IMR-90 (cell line): ENCODE measurements around the gene NDUFA13. TPM values are rescaled to one million over a fixed set of nuclear protein-coding genes. Genes with fewer than 3 reads are reported as not detected.

Experiments used
- ATAC-seq: fragments of 200-7000 bp; cut with Tn5 transposase; 2 replicates; pipeline ENCODE4 v1.9.1; 2020; ENCODE audit warnings: low read depth, mild to moderate bottlenecking, moderate library complexity
- BruUV-seq: library from RNA; stranded (reverse); fragments of 400-500 nt; replicated peaks from 2 replicates; lab custom pipeline; 2021; lab: Mats Ljungman, UMichigan
- CTCF ChIA-PET: fragments of 300-600 bp; formaldehyde crosslinking; extraction: SDS; loops from one replicate; lab custom pipeline; 2021; ENCODE audit warnings: antibody characterized with exemption; lab: Yijun Ruan, JAX
- POLR2A ChIA-PET: fragments of 300-600 bp; sonication (Branson Sonifier 250); formaldehyde crosslinking; loops from one replicate; lab custom pipeline; 2022; ENCODE audit warnings: antibody characterized with exemption; ENCODE audit not compliant: unreplicated experiment; lab: Charles Lee
- DNase-seq: peaks from one replicate; pipeline ENCODE4 v3.0.0; 2013
- H2AFZ ChIP-seq: replicated peaks from 2 replicates; pipeline ENCODE3; 2013; ENCODE audit warnings: low read length, mild to moderate bottlenecking; ENCODE audit not compliant: poor library complexity
- H2AK5ac ChIP-seq: 2 replicates; pipeline ENCODE4 v1.6.1; 2013; ENCODE audit warnings: low read depth, low read length, inconsistent platforms
- H2AK9ac ChIP-seq: replicated peaks from 2 replicates; pipeline ENCODE3; 2013; ENCODE audit warnings: mild to moderate bottlenecking, low read depth, low read length, moderate library complexity; ENCODE audit not compliant: poor library complexity
- H2BK120ac ChIP-seq: 2 replicates; pipeline ENCODE4 v1.6.1; 2013; ENCODE audit warnings: low read depth, low read length, inconsistent platforms
- H2BK15ac ChIP-seq: 3 replicates; pipeline ENCODE4 v1.6.1; 2013; ENCODE audit warnings: low read depth, low read length, inconsistent platforms
- H2BK20ac ChIP-seq: 2 replicates; pipeline ENCODE4 v1.6.1; 2013; ENCODE audit warnings: low read depth, mild to moderate bottlenecking, inconsistent platforms, low read length, moderate library complexity
- H2BK5ac ChIP-seq: 2 replicates; pipeline ENCODE4 v1.6.1; 2013; ENCODE audit warnings: mild to moderate bottlenecking, low read depth, low read length, inconsistent platforms; ENCODE audit not compliant: poor library complexity, severe bottlenecking
- H3K14ac ChIP-seq: replicated peaks from 2 replicates; pipeline ENCODE4 v1.6.1; 2013; ENCODE audit warnings: low read depth, low read length, inconsistent platforms
- H3K18ac ChIP-seq: 2 replicates; pipeline ENCODE4 v1.6.1; 2013; ENCODE audit warnings: low read depth, low read length, control low read depth
- H3K23ac ChIP-seq: 2 replicates; pipeline ENCODE4 v1.6.1; 2013; ENCODE audit warnings: low read depth, low read length, inconsistent platforms
- H3K27ac ChIP-seq: 2 replicates; pipeline ENCODE4 v1.5.1; 2013; ENCODE audit warnings: mild to moderate bottlenecking, control low read depth, low read length; ENCODE audit not compliant: insufficient read depth
- H3K27me3 ChIP-seq: 2 replicates; pipeline ENCODE4 v1.6.1; 2013; ENCODE audit warnings: low read length; ENCODE audit not compliant: control insufficient read depth, insufficient read depth
- H3K36me3 ChIP-seq: 2 replicates; pipeline ENCODE4 v1.6.1; 2013; ENCODE audit warnings: low read length, mixed read lengths; ENCODE audit not compliant: control insufficient read depth, insufficient read depth
- H3K4ac ChIP-seq: 2 replicates; pipeline ENCODE4 v1.6.1; 2013; ENCODE audit warnings: low read depth, low read length, inconsistent platforms
- H3K4me1 ChIP-seq: 2 replicates; pipeline ENCODE4 v1.6.1; 2013; ENCODE audit warnings: low read length, mixed read lengths; ENCODE audit not compliant: control insufficient read depth, insufficient read depth
- H3K4me2 ChIP-seq: 2 replicates; pipeline ENCODE4 v1.6.1; 2013; ENCODE audit warnings: low read depth, mild to moderate bottlenecking, control low read depth, low read length, moderate library complexity
- H3K4me3 ChIP-seq: 2 replicates; pipeline ENCODE4 v1.5.1; 2013; ENCODE audit warnings: low read depth, mild to moderate bottlenecking, control low read depth, low read length, moderate library complexity; ENCODE audit not compliant: insufficient read depth
- H3K56ac ChIP-seq: 2 replicates; pipeline ENCODE4 v1.6.1; 2013; ENCODE audit warnings: low read length, inconsistent platforms; ENCODE audit not compliant: insufficient read depth; ENCODE audit errors: extremely low read depth
- H3K79me1 ChIP-seq, 2 experiments: 2 replicates each; pipeline ENCODE4 v1.6.1; 2013; ENCODE audit warnings: low read length in 2 of 2, inconsistent platforms in 1 of 2, low read depth in 1 of 2
- H3K9ac ChIP-seq: 2 replicates; pipeline ENCODE4 v1.6.1; 2013; ENCODE audit warnings: low read depth, low read length, control low read depth
- H3K9me1 ChIP-seq: 2 replicates; pipeline ENCODE4 v1.6.1; 2013; ENCODE audit warnings: low read length, inconsistent platforms; ENCODE audit not compliant: insufficient read depth
- H3K9me3 ChIP-seq: 2 replicates; pipeline ENCODE4 v1.6.1; 2013; ENCODE audit warnings: low read length; ENCODE audit not compliant: control insufficient read depth, insufficient read depth
- H4K20me1 ChIP-seq: 2 replicates; pipeline ENCODE4 v1.6.1; 2013; ENCODE audit warnings: low read length, inconsistent platforms; ENCODE audit not compliant: insufficient read depth
- H4K5ac ChIP-seq: 2 replicates; pipeline ENCODE4 v1.6.1; 2013; ENCODE audit warnings: mild to moderate bottlenecking, low read depth, low read length, control low read depth
- H4K8ac ChIP-seq, 2 experiments: 2 replicates each; pipeline ENCODE4 v1.6.1; 2013; ENCODE audit warnings: low read depth in 2 of 2, low read length in 2 of 2, control low read depth in 1 of 2, inconsistent platforms in 1 of 2
- H4K91ac ChIP-seq: 2 replicates; pipeline ENCODE4 v1.6.1; 2013; ENCODE audit warnings: low read depth, low read length, inconsistent platforms; ENCODE audit not compliant: insufficient read depth
- BHLHE40 ChIP-seq: fragments of 150-350 bp; IDR thresholded peaks from 2 replicates; pipeline ENCODE4 v1.6.1; 2016; ENCODE audit warnings: mild to moderate bottlenecking, low read depth, low read length
- CEBPB ChIP-seq: IDR thresholded peaks from 2 replicates; pipeline ENCODE4 v1.6.1; 2012; ENCODE audit warnings: low read depth, low read length, improper control_type of control experiment
- CHD1 ChIP-seq: IDR thresholded peaks from 2 replicates; pipeline ENCODE4 v1.6.1; 2012; ENCODE audit warnings: low read depth, low read length, improper control_type of control experiment
- CTCF ChIP-seq: conservative IDR thresholded peaks from 2 replicates; pipeline ENCODE4 v1.5.1; 2012; ENCODE audit warnings: mild to moderate bottlenecking, low read depth, low read length, improper control_type of control experiment
- MAFK ChIP-seq: IDR thresholded peaks from 2 replicates; pipeline ENCODE4 v1.6.1; 2012; ENCODE audit warnings: low read depth, low read length, improper control_type of control experiment
- NFE2L2 ChIP-seq: fragments of 150-350 bp; IDR thresholded peaks from 2 replicates; pipeline ENCODE4 v1.6.1; 2016; ENCODE audit warnings: low read depth, mild to moderate bottlenecking, low read length
- POLR2A ChIP-seq: IDR thresholded peaks from 2 replicates; pipeline ENCODE4 v1.6.1; 2012; ENCODE audit warnings: mild to moderate bottlenecking, low read depth, low read length
- RAD21 ChIP-seq: IDR thresholded peaks from 2 replicates; pipeline ENCODE4 v1.6.1; 2012; ENCODE audit warnings: low read length, improper control_type of control experiment
- RCOR1 ChIP-seq: IDR thresholded peaks from 2 replicates; pipeline ENCODE4 v1.6.1; 2012; ENCODE audit warnings: mild to moderate bottlenecking, low read length, improper control_type of control experiment; ENCODE audit not compliant: insufficient replicate concordance
- RFX5 ChIP-seq: IDR thresholded peaks from 2 replicates; pipeline ENCODE4 v1.8.0; 2012; ENCODE audit warnings: low read depth, mild to moderate bottlenecking, low read length, moderate library complexity
- USF2 ChIP-seq: fragments of 150-350 bp; IDR thresholded peaks from 2 replicates; pipeline ENCODE4 v1.6.1; 2017; ENCODE audit warnings: mild to moderate bottlenecking, antibody characterized with exemption, low read length, low read depth
- WGBS, 2 experiments: methylation state at CpG; one replicate each; pipeline versions ENCODE4 v1.1.5 to v1.1.7; 2013; ENCODE audit warnings: missing lambda C conversion rate in 2 of 2; ENCODE audit not compliant: insufficient read length in 1 of 2; ENCODE audit errors: extremely low coverage in 2 of 2; 5-methylcytosine and 5-hydroxymethylcytosine counted together
- dilution Hi-C: fragments of 300-500 bp; cut with HindIII; formaldehyde crosslinking; loops from one replicate; pipeline ENCODE4 v1.14.3; 2018; ENCODE audit warnings: low sequenced_read_pairs; ENCODE audit not compliant: unreplicated experiment
- in situ Hi-C: fragments of 300-500 bp; cut with MboI; formaldehyde crosslinking; loops from 3 replicates; pipeline ENCODE4 v1.14.3; 2019; ENCODE audit warnings: low sequenced_read_pairs, inconsistent platforms, mixed read lengths
- intact Hi-C: fragments of 100-400 bp; cut with micrococcal nuclease; formaldehyde crosslinking; loops from 2 replicates; pipeline ENCODE4 v1.10.0; 2022
- polyA plus RNA-seq, 3 experiments: library from polyadenylated mRNA; depleted of rRNA; stranded (reverse); fragments of >200 nt; gene quantifications; 2 replicates each; pipeline ENCODE4 v1.2.3, GENCODE V29; 2012; ENCODE audit warnings: low replicate concordance in 1 of 3
- total RNA-seq: library from RNA; depleted of rRNA; stranded (reverse); fragments of >200 nt; gene quantifications from 2 replicates; pipeline ENCODE4 v1.2.3, GENCODE V29; 2012

Gene NDUFA13
- total and polyA plus RNA-seq, 2 of the 4 experiments (the other 2 are of a cell fraction): 30.6 to 667 TPM

GRCh38 chr19:19538785-19539166 is 22.8 kb downstream of the NDUFA13 start (continued):
- no peak for TF ChIP-seq USF2
- TF ChIP-seq BHLHE40: no peak
- no peak for TF ChIP-seq POLR2A
- TF ChIP-seq RFX5: no peak
- no peak for TF ChIP-seq CEBPB

- peaks cover 25% of the 10 kb centered on the region for H3K27me3 ChIP-seq
- in situ Hi-C loops (loop anchor here (5.0 to 25.0 kb wide), 2 partner anchors 103 to 423 kb away; partner anchors contain the start of gene GMIP), dilution Hi-C loops (no loop called here), intact Hi-C loops (no loop called here)
- CTCF ChIA-PET: interaction anchor here (1.1 kb wide), 1 partner anchor 14 kb away, joined by 3 read pairs; no protein-coding TSS in a partner anchor
- H2BK120ac ChIP-seq: no peak overlapping the region
- H3K9ac ChIP-seq: no peak overlapping the region
- H2BK15ac ChIP-seq: no peak overlapping the region
- H2BK5ac ChIP-seq: no peak overlapping the region
- H3K14ac ChIP-seq: no peak overlapping the region
- no peak overlapping the region for H2AK5ac ChIP-seq
- H3K23ac ChIP-seq: no peak overlapping the region
- 41% methylated on average over 9 of the region's 19 CpGs; no CpG with 5 or more reads in 1 of the 2 experiments for WGBS, 2 experiments
- H4K5ac ChIP-seq: no peak overlapping the region
- H3K4me1 ChIP-seq: no peaks in the 10 kb centered on the region; the same call in 1 of the 2 replicates
- H2AFZ ChIP-seq: peak overlapping the region; percentile 67
- no peaks in the 10 kb centered on the region for H3K79me1 ChIP-seq
- no peak for DNase-seq
- no peaks in the 10 kb centered on the region; the same call in 1 of the 2 replicates for H4K20me1 ChIP-seq
- ATAC-seq: no peak
- H3K4me2 ChIP-seq: no peak overlapping the region
- no peak overlapping the region for H3K27ac ChIP-seq
- H2AK9ac ChIP-seq: no peak overlapping the region
- H4K91ac ChIP-seq: no peak overlapping the region
- H3K9me3 ChIP-seq: no peaks in the 10 kb centered on the region; the same call in 1 of the 2 replicates
- BruUV-seq: no TSS peak
- no peak overlapping the region for H3K56ac ChIP-seq
- H3K4ac ChIP-seq: no peak overlapping the region
- H3K18ac ChIP-seq: no peak overlapping the region
- H2BK20ac ChIP-seq: no peak overlapping the region
- H3K36me3 ChIP-seq: no peaks in the 10 kb centered on the region
- TF ChIP-seq CEBPB (no peak), CTCF (no peak), MAFK (no peak), RAD21 (no peak), RCOR1 (no peak), NFE2L2 (no peak), CHD1 (no peak), USF2 (no peak), BHLHE40 (no peak), RFX5 (no peak)
- no peak overlapping the region for H3K4me3 ChIP-seq
- no peak overlapping the region for H4K8ac ChIP-seq
- POLR2A ChIA-PET: no interaction called here
- H3K9me1 ChIP-seq: no peaks in the 10 kb centered on the region
Observed at GRCh38 chr19:19539698-19540063, 23.7 kb downstream of the NDUFA13 start.
